MCF 10A (cell line): Measurements from ENCODE around the gene TMEM244. TPM values are rescaled to one million over a fixed set of nuclear protein-coding genes. Genes with fewer than 3 reads are reported as not detected.
A peak's percentile ranks its signal among the peaks of the same experiment; 100 is the strongest.
"Not testable (repeated sequence)": the region's sequence is repeated elsewhere in the genome, so short reads cannot be mapped to it uniquely, and the experiment has no call there.

Experiments
- BruUV-seq: library from RNA; stranded (reverse); fragments of 400-500 nt; replicated peaks from 2 replicates; lab custom pipeline; 2021; lab: Mats Ljungman, UMichigan
- CTCF ChIA-PET: fragments of 300-600 bp; sonication (Branson Sonifier 250); formaldehyde crosslinking; extraction: SDS; loops from one replicate; lab custom pipeline; 2021; ENCODE audit warnings: antibody characterized with exemption, inconsistent platforms; lab: Yijun Ruan, JAX
- POLR2A ChIA-PET: fragments of 300-600, 350-650 bp; sonication (Branson Sonifier 250); formaldehyde crosslinking; extraction: SDS; loops from one replicate; lab custom pipeline; 2020; ENCODE audit warnings: antibody characterized with exemption, inconsistent platforms; lab: Yijun Ruan, JAX
- DNase-seq: peaks from one replicate; pipeline ENCODE4 v3.0.0-alpha.2; 2018; ENCODE audit not compliant: unreplicated experiment
- H3K27ac Mint-ChIP-seq: one replicate; pipeline ENCODE4 v1.8.0; 2022; ENCODE audit warnings: mild to moderate bottlenecking, low read depth, mixed read lengths; ENCODE audit not compliant: unreplicated experiment
- H3K27me3 Mint-ChIP-seq: one replicate; pipeline ENCODE4 v1.8.0; 2022; ENCODE audit warnings: mixed read lengths; ENCODE audit not compliant: insufficient read depth, unreplicated experiment
- H3K36me3 Mint-ChIP-seq: one replicate; pipeline ENCODE4 v1.8.0; 2022; ENCODE audit warnings: mild to moderate bottlenecking, moderate library complexity, mixed read lengths; ENCODE audit not compliant: insufficient read depth, unreplicated experiment
- H3K4me1 Mint-ChIP-seq: one replicate; pipeline ENCODE4 v1.8.0; 2022; ENCODE audit warnings: mixed read lengths; ENCODE audit not compliant: insufficient read depth, unreplicated experiment
- H3K4me3 Mint-ChIP-seq: one replicate; pipeline ENCODE4 v1.8.0; 2022; ENCODE audit warnings: mild to moderate bottlenecking, moderate library complexity, mixed read lengths; ENCODE audit not compliant: unreplicated experiment
- H3K9me3 Mint-ChIP-seq: one replicate; pipeline ENCODE4 v1.8.0; 2022; ENCODE audit warnings: mixed read lengths; ENCODE audit not compliant: unreplicated experiment
- CTCF ChIP-seq: fragments of 200-600 bp; IDR thresholded peaks from one replicate; pipeline ENCODE4 v1.8.0; 2022; ENCODE audit warnings: antibody characterized with exemption, mild to moderate bottlenecking; ENCODE audit not compliant: unreplicated experiment
- intact Hi-C: fragments of 100-400 bp; cut with micrococcal nuclease; formaldehyde crosslinking; loops from 2 replicates; pipeline ENCODE4 v1.14.1; 2022
- total RNA-seq: library from RNA; stranded (reverse); gene quantifications from 2 replicates; pipeline ENCODE4 v1.2.3, GENCODE V29; 2022

Gene TMEM244
- total RNA-seq, 1 experiment from 2014 or later, result not detected

GRCh38 chr6:129817332-129817731 is 43.8 kb downstream of the TMEM244 start:
- Mint-ChIP-seq H3K4me1 (no peaks in the 10 kb centered on the region), H3K27ac (no peak overlapping the region), H3K36me3 (no peaks in the 10 kb centered on the region), H3K4me3 (no peak overlapping the region), H3K27me3 (no peaks in the 10 kb centered on the region), H3K9me3 (no peaks in the 10 kb centered on the region)
- TF ChIP-seq CTCF, result no peak
- intact Hi-C loops, result no loop called here
- ChIA-PET CTCF (interaction anchor here (0.5 to 0.8 kb wide), 4 partner anchors 77 to 1245 kb away, joined by 3 read pairs; no protein-coding TSS in a partner anchor), POLR2A (no interaction called here)
- BruUV-seq, result no TSS peak
- no peak for DNase-seq

DNA sequence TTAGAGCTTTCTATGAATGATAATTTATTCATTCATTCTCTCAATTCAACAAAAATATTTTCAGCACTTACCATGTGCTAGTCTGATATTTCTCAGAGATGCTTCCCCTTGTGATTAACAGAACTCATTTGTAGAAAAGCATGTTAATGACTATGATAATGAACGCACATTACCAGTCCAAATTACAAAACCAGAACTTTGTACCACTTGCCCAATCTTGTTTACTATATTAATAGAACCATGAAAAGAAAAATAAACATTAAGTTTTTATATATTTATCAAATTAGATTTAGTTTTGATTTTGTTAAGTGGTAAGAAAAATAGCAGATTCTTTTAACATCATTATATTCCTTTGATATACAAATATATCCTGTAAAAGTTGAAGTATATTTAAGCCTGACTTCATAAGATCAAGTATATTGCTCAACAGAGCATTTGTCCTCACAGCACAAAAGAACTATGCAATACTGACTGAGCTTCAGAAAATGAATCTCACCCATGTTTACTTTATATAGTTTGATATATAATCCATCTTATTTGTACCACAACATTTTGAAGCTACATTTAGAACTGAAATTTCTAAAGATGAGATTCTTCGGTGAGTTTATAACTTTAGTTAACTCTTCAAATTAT is 48.9 kb downstream of the TMEM244 start:
- no TSS peak for BruUV-seq
- H3K36me3 Mint-ChIP-seq, result no peaks in the 10 kb centered on the region
- no peaks in the 10 kb centered on the region for H3K27me3 Mint-ChIP-seq
- TF ChIP-seq CTCF, result no peak
- ChIA-PET CTCF (interaction anchor here (0.6 kb wide), 1 partner anchor 442 kb away, joined by 3 read pairs; no protein-coding TSS in a partner anchor), POLR2A (no interaction called here)
- DNase-seq, result no peak
- no peaks in the 10 kb centered on the region for H3K9me3 Mint-ChIP-seq
- intact Hi-C loops, result no loop called here
- H3K4me1 Mint-ChIP-seq, result no peaks in the 10 kb centered on the region
- H3K4me3 Mint-ChIP-seq, result no peak overlapping the region
- no peak overlapping the region for H3K27ac Mint-ChIP-seq

DNA sequence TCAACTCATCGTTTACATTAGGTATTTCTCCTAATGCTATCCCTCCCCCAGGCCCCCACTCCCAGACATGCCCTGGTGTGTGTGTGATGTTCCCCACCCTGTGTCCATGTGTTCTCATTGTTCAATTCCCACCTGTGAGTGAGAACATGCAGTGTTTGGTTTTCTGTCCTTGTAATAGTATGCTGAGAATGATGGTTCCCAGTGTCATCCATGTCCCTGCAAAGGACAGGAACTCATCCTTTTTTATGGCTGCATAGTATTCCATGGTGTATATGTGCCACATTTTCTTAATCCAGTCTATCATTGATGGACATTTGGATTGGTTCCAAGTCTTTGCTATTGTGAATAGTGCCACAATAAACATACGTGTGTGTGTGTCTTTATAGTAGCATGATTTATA is 54.0 kb downstream of the TMEM244 start:
- H3K27ac Mint-ChIP-seq, intact Hi-C loops, H3K4me1 Mint-ChIP-seq, H3K36me3 Mint-ChIP-seq, DNase-seq, H3K9me3 Mint-ChIP-seq, POLR2A ChIA-PET, BruUV-seq, H3K27me3 Mint-ChIP-seq, H3K4me3 Mint-ChIP-seq: not testable (repeated sequence)
- CTCF ChIA-PET, result interaction anchor here (0.6 kb wide), 1 partner anchor 1273 kb away, joined by 5 read pairs; no protein-coding TSS in a partner anchor

DNA sequence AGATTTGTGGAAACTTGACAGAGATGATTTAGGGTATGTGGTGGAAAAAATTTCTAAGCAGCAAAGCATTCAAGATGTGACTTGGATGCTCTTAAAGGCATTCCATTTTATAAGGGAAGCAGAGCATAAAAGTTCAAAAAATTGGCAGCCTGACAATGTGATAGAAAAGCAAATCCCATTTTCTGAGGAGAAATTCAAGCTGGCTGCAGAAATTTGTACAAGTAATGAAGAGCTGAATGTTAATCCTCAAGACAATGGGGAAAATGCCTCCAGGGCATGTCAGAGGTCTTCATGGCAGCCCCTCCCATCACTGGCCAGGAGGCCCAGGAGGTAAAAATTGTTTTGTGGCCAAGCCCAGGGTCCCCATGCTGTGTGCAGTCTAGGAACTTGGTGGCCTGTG is 58.2 kb downstream of the TMEM244 start:
- H3K27me3 Mint-ChIP-seq, intact Hi-C loops, H3K9me3 Mint-ChIP-seq, H3K4me1 Mint-ChIP-seq, POLR2A ChIA-PET, DNase-seq, BruUV-seq, H3K27ac Mint-ChIP-seq, H3K36me3 Mint-ChIP-seq, H3K4me3 Mint-ChIP-seq: not testable (repeated sequence)
- CTCF ChIA-PET, result interaction anchor here (0.6 kb wide), 1 partner anchor 81 kb away, joined by 4 read pairs; no protein-coding TSS in a partner anchor

DNA sequence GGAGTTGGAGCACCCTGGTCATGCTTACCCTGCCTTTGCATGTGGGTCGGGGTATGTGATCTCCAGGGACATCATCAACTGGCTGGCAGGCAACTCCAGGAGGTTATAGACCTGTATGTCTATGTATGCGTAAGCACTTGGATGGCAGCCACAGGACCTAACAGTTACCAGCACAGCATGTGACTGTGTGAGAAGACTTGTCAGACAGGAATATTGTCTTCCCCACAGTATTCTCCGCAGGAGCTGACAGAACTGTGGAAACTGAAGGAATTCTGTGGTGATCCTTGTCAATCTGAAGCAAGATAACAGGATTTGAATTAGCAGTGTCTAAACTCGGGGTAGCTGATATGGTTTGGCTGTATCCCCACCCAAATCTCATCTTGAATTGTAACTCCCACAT is 59.2 kb downstream of the TMEM244 start:
- Mint-ChIP-seq H3K27ac (no peak overlapping the region), H3K27me3 (no peaks in the 10 kb centered on the region), H3K9me3 (peaks cover 7% of the 10 kb centered on the region), H3K4me3 (no peak overlapping the region), H3K36me3 (no peaks in the 10 kb centered on the region), H3K4me1 (no peaks in the 10 kb centered on the region)
- BruUV-seq, result no TSS peak
- no peak for TF ChIP-seq CTCF
- ChIA-PET CTCF (interaction anchor here (1.2 kb wide), 1 partner anchor 204 kb away, joined by 3 read pairs; no protein-coding TSS in a partner anchor), POLR2A (no interaction called here)
- DNase-seq, result peak; percentile 25
- intact Hi-C loops, result no loop called here
